Measurements from ENCODE around the gene NUDT1. TPM values are rescaled to one million over a fixed set of nuclear protein-coding genes. Genes with fewer than 3 reads are reported as not detected.

Gene NUDT1
- total and polyA plus RNA-seq, 2 donors: 37.5 to 105 TPM

GRCh38 chr7:2233926-2234325 is 8.1 kb upstream of the NUDT1 start:
- Histone ChIP-seq H3K4me1 (ENCODE audit: control insufficient read depth in 2 of 2, insufficient read depth in 2 of 2, low read length in 2 of 2) (peaks cover 8 to 24% of the 10 kb centered on the region in 2 donors), H3K4me3 (ENCODE audit: low read length in 2 of 2) (no peak overlapping the region), H3K36me3 (ENCODE audit: control insufficient read depth in 2 of 2, insufficient read depth in 2 of 2, low read length in 1 of 2) (peaks cover 48 to 50% of the 10 kb centered on the region in 2 donors), H3K9me3 (ENCODE audit: control insufficient read depth in 2 of 2, insufficient read depth in 1 of 2, low read length in 1 of 2) (no peaks in the 10 kb centered on the region), H3K27me3 (ENCODE audit: control insufficient read depth in 2 of 2, insufficient read depth in 1 of 2, low read length in 1 of 2) (no peaks in the 10 kb centered on the region), H3K27ac (ENCODE audit: low read depth in 1 of 2, low read length in 1 of 2) (no peak overlapping the region)
- DNase-seq (ENCODE audit: low read depth in 6 of 9, low spot score in 9 of 9): no peak
- WGBS: 96% methylated on average over 3 of the region's 3 CpGs

- H3K36me3 ChIP-seq (ENCODE audit: control insufficient read depth in 2 of 2, insufficient read depth in 2 of 2, low read length in 1 of 2): peaks cover 39 to 40% of the 10 kb centered on the region in 2 donors
- H3K9me3 ChIP-seq (ENCODE audit: control insufficient read depth in 2 of 2, insufficient read depth in 1 of 2, low read length in 1 of 2): no peaks in the 10 kb centered on the region
- H3K27ac ChIP-seq (ENCODE audit: low read depth in 1 of 2, low read length in 1 of 2): peak overlapping the region; percentile 40 to 77
- 92% methylated on average over 12 of the region's 12 CpGs for WGBS
- DNase-seq (ENCODE audit: low read depth in 6 of 9, low spot score in 9 of 9): peak in 1 of 9 donors; percentile 45
- H3K4me3 ChIP-seq (ENCODE audit: low read length in 2 of 2): no peak overlapping the region
- no peaks in the 10 kb centered on the region for H3K27me3 ChIP-seq (ENCODE audit: control insufficient read depth in 2 of 2, insufficient read depth in 1 of 2, low read length in 1 of 2)
- H3K4me1 ChIP-seq (ENCODE audit: control insufficient read depth in 2 of 2, insufficient read depth in 2 of 2, low read length in 2 of 2): peaks cover 3 to 16% of the 10 kb centered on the region in 2 donors
Measured at GRCh38 chr7:2237109-2237602, 4.9 kb upstream of the NUDT1 start.

GRCh38 chr7:2239242-2239641 is 2.8 kb upstream of the NUDT1 start:
- Histone ChIP-seq H3K4me1 (ENCODE audit: control insufficient read depth in 2 of 2, insufficient read depth in 2 of 2, low read length in 2 of 2) (peaks cover 6 to 24% of the 10 kb centered on the region in 2 donors), H3K27ac (ENCODE audit: low read depth in 1 of 2, low read length in 1 of 2) (no peak overlapping the region), H3K9me3 (ENCODE audit: control insufficient read depth in 2 of 2, insufficient read depth in 1 of 2, low read length in 1 of 2) (no peaks in the 10 kb centered on the region), H3K36me3 (ENCODE audit: control insufficient read depth in 2 of 2, insufficient read depth in 2 of 2, low read length in 1 of 2) (peaks cover 38 to 39% of the 10 kb centered on the region in 2 donors), H3K27me3 (ENCODE audit: control insufficient read depth in 2 of 2, insufficient read depth in 1 of 2, low read length in 1 of 2) (no peaks in the 10 kb centered on the region), H3K4me3 (ENCODE audit: low read length in 2 of 2) (no peak overlapping the region)
- WGBS: 98% methylated on average over 17 of the region's 17 CpGs
- no peak for DNase-seq (ENCODE audit: low read depth in 6 of 9, low spot score in 9 of 9)

- Histone ChIP-seq H3K4me1 (ENCODE audit: control insufficient read depth in 2 of 2, insufficient read depth in 2 of 2, low read length in 2 of 2) (peaks cover 13 to 54% of the 10 kb centered on the region in 2 donors), H3K27ac (ENCODE audit: low read depth in 1 of 2, low read length in 1 of 2) (peak overlapping the region; percentile 64 to 79), H3K9me3 (ENCODE audit: control insufficient read depth in 2 of 2, insufficient read depth in 1 of 2, low read length in 1 of 2) (no peaks in the 10 kb centered on the region), H3K27me3 (ENCODE audit: control insufficient read depth in 2 of 2, insufficient read depth in 1 of 2, low read length in 1 of 2) (no peaks in the 10 kb centered on the region), H3K4me3 (ENCODE audit: low read length in 2 of 2) (peak overlapping the region; percentile 92 to 96), H3K36me3 (ENCODE audit: control insufficient read depth in 2 of 2, insufficient read depth in 2 of 2, low read length in 1 of 2) (peaks cover 25 to 31% of the 10 kb centered on the region in 2 donors)
- WGBS: 46% methylated on average over 21 of the region's 21 CpGs
- DNase-seq (ENCODE audit: low read depth in 6 of 9, low spot score in 9 of 9): peak in 2 of 9 donors; percentile 28 to 51
Measured at GRCh38 chr7:2242541-2243429, 759 bp downstream of the NUDT1 start.

GRCh38 chr7:2243458-2243857 is 1.4 kb downstream of the NUDT1 start:
- H3K27ac ChIP-seq (ENCODE audit: low read depth in 1 of 2, low read length in 1 of 2): no peak overlapping the region
- DNase-seq (ENCODE audit: low read depth in 6 of 9, low spot score in 9 of 9): no peak
- H3K4me1 ChIP-seq (ENCODE audit: control insufficient read depth in 2 of 2, insufficient read depth in 2 of 2, low read length in 2 of 2): peaks cover 13 to 57% of the 10 kb centered on the region in 2 donors
- 95% methylated on average over 12 of the region's 12 CpGs for WGBS
- H3K36me3 ChIP-seq (ENCODE audit: control insufficient read depth in 2 of 2, insufficient read depth in 2 of 2, low read length in 1 of 2): peaks cover 24 to 30% of the 10 kb centered on the region in 2 donors
- H3K27me3 ChIP-seq (ENCODE audit: control insufficient read depth in 2 of 2, insufficient read depth in 1 of 2, low read length in 1 of 2): no peaks in the 10 kb centered on the region
- H3K4me3 ChIP-seq (ENCODE audit: low read length in 2 of 2): no peak overlapping the region
- H3K9me3 ChIP-seq (ENCODE audit: control insufficient read depth in 2 of 2, insufficient read depth in 1 of 2, low read length in 1 of 2): no peaks in the 10 kb centered on the region

- WGBS: 90% methylated on average over 25 of the region's 25 CpGs
- Histone ChIP-seq H3K27me3 (ENCODE audit: control insufficient read depth in 2 of 2, insufficient read depth in 1 of 2, low read length in 1 of 2) (no peaks in the 10 kb centered on the region), H3K27ac (ENCODE audit: low read depth in 1 of 2, low read length in 1 of 2) (no peak overlapping the region), H3K9me3 (ENCODE audit: control insufficient read depth in 2 of 2, insufficient read depth in 1 of 2, low read length in 1 of 2) (no peaks in the 10 kb centered on the region), H3K4me1 (ENCODE audit: control insufficient read depth in 2 of 2, insufficient read depth in 2 of 2, low read length in 2 of 2) (peaks cover 18 to 67% of the 10 kb centered on the region in 2 donors), H3K4me3 (ENCODE audit: low read length in 2 of 2) (no peak overlapping the region), H3K36me3 (ENCODE audit: control insufficient read depth in 2 of 2, insufficient read depth in 2 of 2, low read length in 1 of 2) (peaks cover 15 to 25% of the 10 kb centered on the region in 2 donors)
- DNase-seq (ENCODE audit: low read depth in 6 of 9, low spot score in 9 of 9): no peak
Measured at GRCh38 chr7:2244404-2244995, 2.5 kb downstream of the NUDT1 start.

GRCh38 chr7:2245883-2246675 is 4.1 kb downstream of the NUDT1 start:
- peaks cover 20 to 28% of the 10 kb centered on the region in 2 donors for H3K36me3 ChIP-seq (ENCODE audit: control insufficient read depth in 2 of 2, insufficient read depth in 2 of 2, low read length in 1 of 2)
- H3K4me1 ChIP-seq (ENCODE audit: control insufficient read depth in 2 of 2, insufficient read depth in 2 of 2, low read length in 2 of 2): peaks cover 18 to 67% of the 10 kb centered on the region in 2 donors
- WGBS: 21% methylated on average over 22 of the region's 22 CpGs
- no peak overlapping the region for H3K4me3 ChIP-seq (ENCODE audit: low read length in 2 of 2)
- no peak overlapping the region for H3K27ac ChIP-seq (ENCODE audit: low read depth in 1 of 2, low read length in 1 of 2)
- H3K27me3 ChIP-seq (ENCODE audit: control insufficient read depth in 2 of 2, insufficient read depth in 1 of 2, low read length in 1 of 2): no peaks in the 10 kb centered on the region
- peak in 1 of 9 donors; percentile 36 for DNase-seq (ENCODE audit: low read depth in 6 of 9, low spot score in 9 of 9)
- no peaks in the 10 kb centered on the region for H3K9me3 ChIP-seq (ENCODE audit: control insufficient read depth in 2 of 2, insufficient read depth in 1 of 2, low read length in 1 of 2)

GRCh38 chr7:2247141-2247995 is 5.3 kb downstream of the NUDT1 start:
- 93% methylated on average over 36 of the region's 36 CpGs for WGBS
- Histone ChIP-seq H3K4me3 (ENCODE audit: low read length in 2 of 2) (no peak overlapping the region), H3K27ac (ENCODE audit: low read depth in 1 of 2, low read length in 1 of 2) (no peak overlapping the region), H3K4me1 (ENCODE audit: control insufficient read depth in 2 of 2, insufficient read depth in 2 of 2, low read length in 2 of 2) (peaks cover 18 to 63% of the 10 kb centered on the region in 2 donors), H3K9me3 (ENCODE audit: control insufficient read depth in 2 of 2, insufficient read depth in 1 of 2, low read length in 1 of 2) (no peaks in the 10 kb centered on the region), H3K27me3 (ENCODE audit: control insufficient read depth in 2 of 2, insufficient read depth in 1 of 2, low read length in 1 of 2) (no peaks in the 10 kb centered on the region), H3K36me3 (ENCODE audit: control insufficient read depth in 2 of 2, insufficient read depth in 2 of 2, low read length in 1 of 2) (peaks cover 31 to 33% of the 10 kb centered on the region in 2 donors)
- no peak for DNase-seq (ENCODE audit: low read depth in 6 of 9, low spot score in 9 of 9)

Measured in thymus (tissue), 11 donors.